K562 (cell line): ENCODE results near the gene CHCHD6. TPM values are rescaled to one million over a fixed set of nuclear protein-coding genes. Genes with fewer than 3 reads are reported as not detected.

Source experiments
- ATAC-seq: fragments of 200-7000 bp; cut with Tn5 transposase; 3 replicates; pipeline ENCODE4 v1.9.1; 2020; ENCODE audit warnings: moderate library complexity
- BruUV-seq: library from RNA; stranded (reverse); fragments of 400-500 nt; replicated peaks from 2 replicates; lab custom pipeline; 2021; lab: Mats Ljungman, UMichigan
- CTCF ChIA-PET: fragments of 300-600 bp; formaldehyde crosslinking; extraction: SDS; loops from one replicate; lab custom pipeline; 2021; ENCODE audit warnings: low intra/inter-chr PET ratio; lab: Yijun Ruan, JAX
- POLR2A ChIA-PET: fragments of 300-600, 350-650 bp; sonication (Branson Sonifier 250); formaldehyde crosslinking; extraction: SDS; loops from one replicate; lab custom pipeline; 2021; ENCODE audit warnings: antibody characterized with exemption, inconsistent platforms; lab: Yijun Ruan, JAX
- DNase-seq, 4 experiments: peaks; one replicate each; pipeline versions ENCODE4 v3.0.0 to v3.0.0-alpha.2; 2011 to 2018; ENCODE audit warnings: low spot score in 3 of 4, mixed read lengths in 3 of 4; ENCODE audit errors: extremely low read depth in 1 of 4
- FAIRE-seq: peaks from 2 replicates; lab custom pipeline; 2011; peaks lifted over from hg19 to GRCh38; lab: Jason Lieb, UNC
- H2AFZ ChIP-seq: 2 replicates; pipeline ENCODE4 v1.6.0; 2011; ENCODE audit warnings: low read depth, low read length, control low read depth, inconsistent platforms
- H3K27ac ChIP-seq: fragments of 200-600 bp; 3 replicates; pipeline ENCODE4 v1.8.0; 2011; ENCODE audit warnings: low read depth, mild to moderate bottlenecking, control low read depth, inconsistent platforms, low read length, moderate library complexity, mixed read lengths; ENCODE audit errors: extremely low read depth
- H3K27me3 ChIP-seq, 2 experiments: fragments of 300-600 bp in 1 of 2; 2 replicates in 1 of 2; 3 replicates in 1 of 2; pipeline versions ENCODE4 v1.6.0 to v1.8.0; 2011; ENCODE audit warnings: inconsistent platforms in 2 of 2, low read length in 2 of 2, mild to moderate bottlenecking in 1 of 2, mixed read lengths in 1 of 2, moderate library complexity in 1 of 2; ENCODE audit not compliant: control insufficient read depth in 2 of 2, insufficient read depth in 2 of 2
- H3K36me3 ChIP-seq: fragments of 300-600 bp; 3 replicates; pipeline ENCODE4 v1.8.0; 2011; ENCODE audit warnings: mild to moderate bottlenecking, low read length, inconsistent platforms; ENCODE audit not compliant: control insufficient read depth, insufficient read depth
- H3K4me1 ChIP-seq, 2 experiments: fragments of 200-600 bp in 1 of 2; replicated peaks in 1 of 2; 2 replicates in 1 of 2; 3 replicates in 1 of 2; pipeline versions ENCODE4 v1.5.1 to v1.8.0; 2011; ENCODE audit warnings: inconsistent platforms in 2 of 2, low read length in 2 of 2, mild to moderate bottlenecking in 1 of 2, mixed read lengths in 1 of 2, moderate library complexity in 1 of 2; ENCODE audit not compliant: control insufficient read depth in 2 of 2, insufficient read depth in 2 of 2
- H3K4me2 ChIP-seq: 2 replicates; pipeline ENCODE4 v1.6.1; 2011; ENCODE audit warnings: low read length, control low read depth, inconsistent platforms, mixed read lengths; ENCODE audit not compliant: insufficient read depth
- H3K4me3 ChIP-seq: fragments of 200-600 bp; sonication (generic), shearing (Covaris generic); 2 replicates; pipeline ENCODE4 v1.5.1; 2016; ENCODE audit warnings: control low read depth, inconsistent platforms
- H3K79me2 ChIP-seq: fragments of 200-600 bp; 3 replicates; pipeline ENCODE4 v1.8.0; 2011; ENCODE audit warnings: low read length, inconsistent platforms; ENCODE audit not compliant: control insufficient read depth, insufficient read depth
- H3K9ac ChIP-seq, 2 experiments: 2 replicates each; pipeline versions ENCODE4 v1.6.0 to v1.6.1; 2011; ENCODE audit warnings: low read depth in 2 of 2, low read length in 2 of 2, control low read depth in 1 of 2, inconsistent platforms in 1 of 2, mild to moderate bottlenecking in 1 of 2, mixed read lengths in 1 of 2; ENCODE audit not compliant: insufficient read depth in 1 of 2
- H3K9me1 ChIP-seq: one replicate; pipeline ENCODE4 v1.6.0; 2011; ENCODE audit warnings: inconsistent platforms, mild to moderate bottlenecking, low read length, moderate library complexity; ENCODE audit not compliant: control insufficient read depth, insufficient read depth
- H3K9me3 ChIP-seq: replicated peaks from 2 replicates; pipeline ENCODE4 v1.5.1; 2011; ENCODE audit warnings: low read depth, low read length, inconsistent platforms; ENCODE audit not compliant: control insufficient read depth, insufficient read depth
- H4K20me1 ChIP-seq: replicated peaks from 2 replicates; pipeline ENCODE4 v1.6.1; 2011; ENCODE audit warnings: low read length, inconsistent platforms, mixed read lengths; ENCODE audit not compliant: control insufficient read depth, insufficient read depth
- CEBPG ChIP-seq, 3 experiments: fragments of 200-800 bp in 1 of 3; sonication (Bioruptor generic) in 1 of 3; sonication (generic) in 1 of 3; formaldehyde crosslinking in 1 of 3; IDR thresholded peaks in 2 of 3; conservative IDR thresholded peaks in 1 of 3; 2 replicates each; pipeline versions ENCODE4 v1.6.1 to v1.8.0; 2016 to 2022; ENCODE audit warnings: missing compliant biosample characterization in 2 of 3, missing genetic modification characterization in 2 of 3, mild to moderate bottlenecking in 1 of 3, missing genetic modification reagents in 1 of 3
- DPF2 ChIP-seq: fragments of 450-650 bp; IDR thresholded peaks from 2 replicates; pipeline ENCODE4 v1.6.1; 2016
- FOXJ2 ChIP-seq: fragments of 200-800 bp; sonication (Bioruptor generic); IDR thresholded peaks from 2 replicates; pipeline ENCODE4 v1.6.1; 2016; ENCODE audit warnings: missing genetic modification characterization, missing compliant biosample characterization
- NCOA2 ChIP-seq, 2 experiments: fragments of 450-650 bp; IDR thresholded peaks; 2 replicates each; pipeline ENCODE4 v1.6.1; 2018; ENCODE audit warnings: mild to moderate bottlenecking in 2 of 2, moderate library complexity in 1 of 2; ENCODE audit not compliant: partially characterized antibody in 2 of 2
- RBM15 ChIP-seq: fragments of 200-400 bp; formaldehyde crosslinking; IDR thresholded peaks from 2 replicates; pipeline ENCODE4 v1.6.1; 2018; ENCODE audit warnings: mild to moderate bottlenecking, low read length, moderate library complexity; ENCODE audit not compliant: insufficient read depth
- RHOXF2B ChIP-seq: fragments of 250-450 bp; sonication (Bioruptor Pico); conservative IDR thresholded peaks from 2 replicates; pipeline ENCODE4 v1.5.1; 2021
- RUNX1 ChIP-seq: sonication (generic); IDR thresholded peaks from 2 replicates; pipeline ENCODE4 v1.6.1; 2016; ENCODE audit warnings: antibody characterized with exemption, low read depth
- SFPQ ChIP-seq: fragments of 200-400 bp; formaldehyde crosslinking; IDR thresholded peaks from 2 replicates; pipeline ENCODE4 v1.6.1; 2017; ENCODE audit warnings: mild to moderate bottlenecking, low read depth, low read length, moderate library complexity
- TAF7 ChIP-seq: fragments of 450-650 bp; IDR thresholded peaks from 2 replicates; pipeline ENCODE4 v1.6.1; 2016; ENCODE audit warnings: missing genetic modification characterization, missing compliant biosample characterization
- TFAP4 ChIP-seq: sonication (generic); formaldehyde crosslinking; IDR thresholded peaks from 2 replicates; pipeline ENCODE4 v1.8.0; 2022; ENCODE audit warnings: missing genetic modification reagents, mild to moderate bottlenecking, moderate library complexity, borderline replicate concordance
- ZBTB33 ChIP-seq: sonication (generic); formaldehyde crosslinking; IDR thresholded peaks from 2 replicates; pipeline ENCODE4 v1.8.1; 2023; ENCODE audit warnings: mild to moderate bottlenecking, missing genetic modification reagents
- ZFP91 ChIP-seq: sonication (generic); formaldehyde crosslinking; IDR thresholded peaks from 2 replicates; pipeline ENCODE4 v1.8.0; 2022; ENCODE audit warnings: mild to moderate bottlenecking, missing genetic modification reagents
- WGBS: fragments of 100-300 bp; shearing (Covaris generic); methylation state at CpG from one replicate; pipeline ENCODE4 v1.1.6; 2016; ENCODE audit warnings: low coverage, mixed read lengths; ENCODE audit not compliant: insufficient coverage; ENCODE audit errors: missing lambda C conversion rate; 5-methylcytosine and 5-hydroxymethylcytosine counted together
- in situ Hi-C: fragments of 300-500 bp; cut with MboI; formaldehyde crosslinking; loops from 4 replicates; pipeline ENCODE4 v1.15.0; 2018; ENCODE audit warnings: inconsistent platforms, mixed read lengths
- intact Hi-C: fragments of 100-400 bp; cut with micrococcal nuclease; formaldehyde crosslinking; loops from 2 replicates; pipeline ENCODE4 v1.14.2; 2022
- polyA plus RNA-seq, 8 experiments: library from polyadenylated mRNA; depleted of rRNA in 4 of 8; stranded (reverse) in 5 of 8; unstranded in 3 of 8; fragments of >200 nt; fragmentation: Nextera tagmentation in 2 of 8; fragmentation: Illumina TruSeq in 1 of 8; extraction: Ambion mirVana in 2 of 8; extraction: Trizol in 1 of 8; gene quantifications; 2 replicates each; pipeline versions ENCODE4 v1.2.1 to v1.2.3, GENCODE V29; 2011 to 2014; ENCODE audit warnings: inconsistent platforms in 1 of 8, missing spikeins in 1 of 8
- total RNA-seq, 7 experiments: library from RNA; depleted of rRNA in 6 of 7; stranded (reverse); fragments of >200 nt in 6 of 7; fragmentation: Illumina TruSeq in 2 of 7; extraction: Trizol in 2 of 7; gene quantifications; 2 replicates each; pipeline versions ENCODE4 v1.2.1 to v1.2.3, GENCODE V29; 2011 to 2021; ENCODE audit warnings: low replicate concordance in 1 of 7

The CHCHD6 gene
- total and polyA plus RNA-seq, 9 of the 15 experiments (the other 6 are each of a cell fraction or from before 2014, with no cell fraction given) = 4.6 to 18.6 (median 10.9) TPM

- no peak for TF ChIP-seq TFAP4
- TF ChIP-seq SFPQ = no peak
- no peak for TF ChIP-seq RHOXF2B
- no peak for TF ChIP-seq DPF2
Observed at GRCh38 chr3:126958638-126959085, 254.6 kb downstream of the CHCHD6 start (continued).

GRCh38 chr3:126959136-126959920 lies 255.3 kb downstream of the CHCHD6 start:
- 64% methylated on average over 6 of the region's 10 CpGs for WGBS
- H2AFZ ChIP-seq = no peak overlapping the region
- intact Hi-C loops = no loop called here
- FAIRE-seq = no peak
- ChIA-PET POLR2A (interaction anchor here (0.6 to 1.0 kb wide), 2 partner anchors 48 to 83 kb away, joined by 3 read pairs; no protein-coding TSS in a partner anchor), CTCF (no interaction called here)
- no peak overlapping the region for H3K27ac ChIP-seq
- H3K9me3 ChIP-seq = no peaks in the 10 kb centered on the region
- no peak overlapping the region for H3K4me3 ChIP-seq
- no peak overlapping the region for H3K9ac ChIP-seq
- H4K20me1 ChIP-seq = no peaks in the 10 kb centered on the region
- peaks cover 9 to 28% of the 10 kb centered on the region in 2 experiments; a peak in 4 of 5 replicates for H3K4me1 ChIP-seq
- H3K36me3 ChIP-seq = no peaks in the 10 kb centered on the region
- BruUV-seq = no TSS peak
- H3K9me1 ChIP-seq = no peaks in the 10 kb centered on the region
- no peak for DNase-seq
- in situ Hi-C loops = no loop called here
- H3K4me2 ChIP-seq = no peak overlapping the region
- no peaks in the 10 kb centered on the region for H3K27me3 ChIP-seq
- TF ChIP-seq TAF7 = no peak
- TF ChIP-seq FOXJ2 = no peak
- no peak for TF ChIP-seq ZFP91
- no peak for TF ChIP-seq RBM15
- TF ChIP-seq NCOA2 (IDR thresholded peaks at IDR 0.05; ENCODE audit: partially characterized antibody in 2 of 2) = no peak
- no peak for TF ChIP-seq ZBTB33 (CRISPR knock-in tag)
- TF ChIP-seq RUNX1 = no peak
- TF ChIP-seq CEBPG (CRISPR knock-in tag; IDR thresholded peaks at IDR 0.05) = no peak
- TF ChIP-seq CEBPG (tag; conservative IDR thresholded peaks at IDR 0.05 in 1 of 2, IDR thresholded peaks at IDR 0.05 in 1 of 2) = no peak
- no peaks in the 10 kb centered on the region; the same call in 2 of the 3 replicates for H3K79me2 ChIP-seq
- ATAC-seq = no peak
